ENCODE data around the gene EYS.
A peak's percentile ranks its signal among the peaks of the same experiment; 100 is the strongest.
"Not testable (repeated sequence)": the region's sequence is repeated elsewhere in the genome, so short reads cannot be mapped to it uniquely, and the experiment has no call there.

Gene EYS

GRCh38 chr6:63888416-63888815 is 1818.6 kb downstream of the EYS start:
- no peak for DNase-seq (ENCODE audit: low spot score)

GRCh38 chr6:63887804-63888203 is 1819.2 kb downstream of the EYS start:
- not testable (repeated sequence) for DNase-seq (ENCODE audit: low spot score)

GRCh38 chr6:63887002-63887751 is 1819.8 kb downstream of the EYS start:
- DNase-seq (ENCODE audit: low spot score) = no peak

GRCh38 chr6:63886341-63886740 is 1820.7 kb downstream of the EYS start:
- DNase-seq (ENCODE audit: low spot score) = no peak

- DNase-seq (ENCODE audit: low spot score) = no peak
Measured at GRCh38 chr6:63883597-63883996, 1823.4 kb downstream of the EYS start.

- DNase-seq (ENCODE audit: low spot score) = no peak
Measured at GRCh38 chr6:63882208-63882607, 1824.8 kb downstream of the EYS start.

- no peak for DNase-seq (ENCODE audit: low spot score)
Measured at GRCh38 chr6:63881791-63882190, 1825.2 kb downstream of the EYS start.

GRCh38 chr6:63872233-63872632 is 1834.8 kb downstream of the EYS start:
- no peak for DNase-seq (ENCODE audit: low spot score)

- no peak for DNase-seq (ENCODE audit: low spot score)
Measured at GRCh38 chr6:63868351-63868750, 1838.7 kb downstream of the EYS start.

GRCh38 chr6:63864671-63865318 is 1842.2 kb downstream of the EYS start:
- DNase-seq (ENCODE audit: low spot score) = no peak

GRCh38 chr6:63864061-63864460 is 1843.0 kb downstream of the EYS start:
- no peak for DNase-seq (ENCODE audit: low spot score)

GRCh38 chr6:63862486-63863198 is 1844.4 kb downstream of the EYS start:
- no peak for DNase-seq (ENCODE audit: low spot score)

GRCh38 chr6:63859528-63859927 is 1847.5 kb downstream of the EYS start:
- no peak for DNase-seq (ENCODE audit: low spot score)

- no peak for DNase-seq (ENCODE audit: low spot score)
Measured at GRCh38 chr6:63858691-63859090, 1848.3 kb downstream of the EYS start.

- no peak for DNase-seq (ENCODE audit: low spot score)
Measured at GRCh38 chr6:63856271-63856670, 1850.8 kb downstream of the EYS start.

- DNase-seq (ENCODE audit: low spot score) = no peak
Measured at GRCh38 chr6:63844287-63844686, 1862.7 kb downstream of the EYS start.

- DNase-seq (ENCODE audit: low spot score) = no peak
Measured at GRCh38 chr6:63839485-63839884, 1867.5 kb downstream of the EYS start.

- not testable (repeated sequence) for DNase-seq (ENCODE audit: low spot score)
Measured at GRCh38 chr6:63828678-63829077, 1878.3 kb downstream of the EYS start.

GRCh38 chr6:63824722-63825121 is 1882.3 kb downstream of the EYS start:
- no peak for DNase-seq (ENCODE audit: low spot score)

GRCh38 chr6:63821442-63821841 is 1885.6 kb downstream of the EYS start:
- DNase-seq (ENCODE audit: low spot score) = no peak

- no peak for DNase-seq (ENCODE audit: low spot score)
Measured at GRCh38 chr6:63819831-63820230, 1887.2 kb downstream of the EYS start.

GRCh38 chr6:63817492-63818050 is 1889.5 kb downstream of the EYS start:
- DNase-seq (ENCODE audit: low spot score) = no peak

GRCh38 chr6:63816982-63817436 is 1890.0 kb downstream of the EYS start:
- DNase-seq (ENCODE audit: low spot score) = peak; percentile 50

Data from ecto neural progenitor cell (in vitro differentiated cells).